ENCODE results near the gene TNFRSF25.

Gene TNFRSF25

GRCh38 chr1:6414443-6414844, 51.5 kb downstream of the TNFRSF25 start:
- DNase-seq, result no peak

- DNase-seq, result no peak
Measured at GRCh38 chr1:6412896-6413295, 53.1 kb downstream of the TNFRSF25 start.
